Measurements from ENCODE around the gene C4A.

C4A gene

GRCh38 chr6:31958741-31959739 is 22.8 kb upstream of the C4A start, which contains the start of the genes NELFE and SKIC2:
Gene NELFE, minus strand, starts transcription at chr6:31958971. Its CDS starts 525 bp downstream, at chr6:31958446.
Gene SKIC2, plus strand, starts transcription at chr6:31959175. Its CDS starts 18 bp downstream, at chr6:31959193.
- TF ChIP-seq, protein P1, sequence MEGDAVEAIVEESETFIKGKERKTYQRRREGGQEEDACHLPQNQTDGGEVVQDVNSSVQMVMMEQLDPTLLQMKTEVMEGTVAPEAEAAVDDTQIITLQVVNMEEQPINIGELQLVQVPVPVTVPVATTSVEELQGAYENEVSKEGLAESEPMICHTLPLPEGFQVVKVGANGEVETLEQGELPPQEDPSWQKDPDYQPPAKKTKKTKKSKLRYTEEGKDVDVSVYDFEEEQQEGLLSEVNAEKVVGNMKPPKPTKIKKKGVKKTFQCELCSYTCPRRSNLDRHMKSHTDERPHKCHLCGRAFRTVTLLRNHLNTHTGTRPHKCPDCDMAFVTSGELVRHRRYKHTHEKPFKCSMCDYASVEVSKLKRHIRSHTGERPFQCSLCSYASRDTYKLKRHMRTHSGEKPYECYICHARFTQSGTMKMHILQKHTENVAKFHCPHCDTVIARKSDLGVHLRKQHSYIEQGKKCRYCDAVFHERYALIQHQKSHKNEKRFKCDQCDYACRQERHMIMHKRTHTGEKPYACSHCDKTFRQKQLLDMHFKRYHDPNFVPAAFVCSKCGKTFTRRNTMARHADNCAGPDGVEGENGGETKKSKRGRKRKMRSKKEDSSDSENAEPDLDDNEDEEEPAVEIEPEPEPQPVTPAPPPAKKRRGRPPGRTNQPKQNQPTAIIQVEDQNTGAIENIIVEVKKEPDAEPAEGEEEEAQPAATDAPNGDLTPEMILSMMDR (IDR thresholded peaks at IDR 0.05; ENCODE audit: control insufficient read depth, extremely low read depth, insufficient read depth) = no peak
- DNase-seq (ENCODE audit: low read depth) = peak; percentile 93
- H3K4me3 ChIP-seq (ENCODE audit: low read depth, low read length) = peak within 1 kb of the TSS; percentile 93

- H3K4me3 ChIP-seq (ENCODE audit: low read depth, low read length) = no peak overlapping the region
- TF ChIP-seq, protein P1 (IDR thresholded peaks at IDR 0.05; ENCODE audit: control insufficient read depth, extremely low read depth, insufficient read depth) = no peak
- DNase-seq (ENCODE audit: low read depth) = no peak
Measured at GRCh38 chr6:31961616-31962015, 20.2 kb upstream of the C4A start.

DNA sequence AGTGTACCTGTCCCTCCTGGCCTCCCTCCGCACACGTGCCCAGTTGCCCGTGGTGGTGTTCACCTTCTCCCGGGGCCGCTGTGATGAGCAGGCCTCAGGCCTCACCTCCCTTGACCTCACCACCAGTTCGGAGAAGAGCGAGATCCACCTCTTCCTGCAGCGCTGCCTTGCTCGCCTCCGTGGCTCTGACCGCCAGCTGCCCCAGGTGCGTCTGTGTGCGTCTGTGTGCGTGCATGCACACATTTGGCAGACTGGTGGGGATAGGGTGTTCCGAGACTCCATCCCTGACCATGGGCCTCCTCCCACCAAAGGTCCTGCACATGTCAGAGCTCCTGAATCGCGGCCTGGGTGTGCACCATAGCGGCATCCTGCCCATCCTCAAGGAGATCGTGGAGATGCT is 17.9 kb upstream of the C4A start:
- no peak overlapping the region for H3K4me3 ChIP-seq (ENCODE audit: low read depth, low read length)
- TF ChIP-seq, protein P1 (IDR thresholded peaks at IDR 0.05; ENCODE audit: control insufficient read depth, extremely low read depth, insufficient read depth) = no peak
- DNase-seq (ENCODE audit: low read depth) = no peak

- TF ChIP-seq, protein P1 (IDR thresholded peaks at IDR 0.05; ENCODE audit: control insufficient read depth, extremely low read depth, insufficient read depth) = no peak
- DNase-seq (ENCODE audit: low read depth) = no peak
- no peak overlapping the region for H3K4me3 ChIP-seq (ENCODE audit: low read depth, low read length)
Measured at GRCh38 chr6:31965700-31966099, 16.2 kb upstream of the C4A start.

DNA sequence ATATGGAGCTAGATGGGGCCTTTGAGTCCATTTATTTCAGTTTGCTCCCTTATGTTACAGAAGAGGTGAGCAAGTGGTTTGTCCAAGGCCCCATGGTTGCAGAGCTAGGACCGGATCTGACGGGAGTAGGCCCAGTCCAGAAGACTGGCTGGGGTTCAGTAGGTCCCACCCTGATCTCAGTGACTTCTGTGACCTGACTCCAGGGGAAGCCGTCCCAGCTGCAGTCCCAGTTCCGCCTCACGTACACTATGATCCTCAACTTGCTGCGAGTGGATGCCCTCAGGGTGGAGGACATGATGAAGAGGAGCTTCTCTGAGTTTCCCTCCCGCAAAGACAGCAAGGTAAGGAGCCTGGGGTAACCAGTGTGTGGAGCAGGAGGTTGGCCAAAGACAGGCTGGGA is 15.4 kb upstream of the C4A start:
- H3K4me3 ChIP-seq (ENCODE audit: low read depth, low read length) = no peak overlapping the region
- no peak for DNase-seq (ENCODE audit: low read depth)
- TF ChIP-seq, protein P1 (IDR thresholded peaks at IDR 0.05; ENCODE audit: control insufficient read depth, extremely low read depth, insufficient read depth) = no peak

GRCh38 chr6:31966997-31967925 is 14.6 kb upstream of the C4A start:
- H3K4me3 ChIP-seq (ENCODE audit: low read depth, low read length) = no peak overlapping the region
- no peak for DNase-seq (ENCODE audit: low read depth)
- TF ChIP-seq, protein P1 (IDR thresholded peaks at IDR 0.05; ENCODE audit: control insufficient read depth, extremely low read depth, insufficient read depth) = no peak

Data from LNCaP clone FGC (cell line).